ENCODE results near the gene S100A4. TPM values are rescaled to one million over a fixed set of nuclear protein-coding genes. Genes with fewer than 3 reads are reported as not detected.
"Not testable (repeated sequence)": the region's sequence is repeated elsewhere in the genome, so short reads cannot be mapped to it uniquely, and the experiment has no call there.

The S100A4 gene
- total RNA-seq, 1 experiment from 2014 or later, result 384 TPM

GRCh38 chr1:153588033-153588432 is 42.4 kb upstream of the S100A4 start:
- H3K36me3 ChIP-seq (ENCODE audit: control insufficient read depth in 1 of 2, insufficient read depth in 2 of 2, low read length in 2 of 2); RAD21 ChIA-PET (ENCODE audit: low non-redundant PET in 1 of 2, low total read pairs in 2 of 2, uncharacterized antibody in 2 of 2, unreplicated experiment in 2 of 2); H3K4me1 ChIP-seq (ENCODE audit: control insufficient read depth in 1 of 2, insufficient read depth in 2 of 2, low read length in 2 of 2); H4K20me1 ChIP-seq (ENCODE audit: insufficient read depth); DNase-seq (ENCODE audit: low read depth, low spot score); H3K27me3 ChIP-seq (ENCODE audit: insufficient read depth, low read length); intact Hi-C loops (cut with micrococcal nuclease); H2AFZ ChIP-seq (ENCODE audit: low read depth, low read length, poor library complexity, severe bottlenecking); H3K4me3 ChIP-seq (replicated peaks in 1 of 2; ENCODE audit: low read depth in 1 of 2, low read length in 2 of 2); H3K9ac ChIP-seq (ENCODE audit: low read length); H3K27ac ChIP-seq (ENCODE audit: low read depth, low read length); ATAC-seq; H3K79me2 ChIP-seq (ENCODE audit: insufficient read depth, low read length); BruUV-seq (replicated peaks); H3K9me3 ChIP-seq (ENCODE audit: control insufficient read depth in 1 of 2, insufficient read depth in 1 of 2, low read depth in 1 of 2, low read length in 2 of 2); H3K4me2 ChIP-seq (ENCODE audit: low read length); CTCF ChIA-PET; H3K9me2 ChIP-seq (ENCODE audit: insufficient read depth): not testable (repeated sequence)
- POLR2A ChIA-PET, result interaction anchor here (0.8 to 1.1 kb wide), 3 partner anchors 11 to 39 kb away, joined by 3 read pairs; partner anchors contain the start of gene S100A13

DNA sequence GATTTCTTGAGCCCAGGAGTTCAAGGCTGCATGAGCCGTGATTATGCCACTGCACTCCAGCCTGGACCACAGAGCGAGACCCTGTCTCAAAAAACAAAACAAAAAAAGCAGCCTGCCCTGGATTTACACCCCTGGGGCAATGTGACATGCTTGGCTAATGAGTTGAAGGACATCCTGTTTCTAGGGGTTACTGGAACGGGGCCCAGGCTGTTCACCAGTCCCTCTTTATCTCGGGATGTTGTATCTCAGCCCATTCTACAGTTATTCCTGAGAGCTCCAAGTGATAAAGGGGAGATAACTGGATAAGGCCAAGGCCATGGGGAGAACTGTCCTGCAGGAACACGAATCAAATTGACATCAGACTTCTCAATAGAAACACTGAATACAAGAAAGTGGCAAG is 41.7 kb upstream of the S100A4 start:
- no TSS peak for BruUV-seq (replicated peaks)
- Histone ChIP-seq H3K9me3 (ENCODE audit: control insufficient read depth in 1 of 2, insufficient read depth in 1 of 2, low read depth in 1 of 2, low read length in 2 of 2) (no peaks in the 10 kb centered on the region), H3K4me2 (ENCODE audit: low read length) (no peak overlapping the region), H3K27ac (ENCODE audit: low read depth, low read length) (no peak overlapping the region), H3K9ac (ENCODE audit: low read length) (no peak overlapping the region), H3K79me2 (ENCODE audit: insufficient read depth, low read length) (no peaks in the 10 kb centered on the region), H4K20me1 (ENCODE audit: insufficient read depth) (no peaks in the 10 kb centered on the region), H3K36me3 (ENCODE audit: control insufficient read depth in 1 of 2, insufficient read depth in 2 of 2, low read length in 2 of 2) (no peaks in the 10 kb centered on the region), H3K9me2 (ENCODE audit: insufficient read depth) (no peaks in the 10 kb centered on the region), H3K4me3 (replicated peaks in 1 of 2; ENCODE audit: low read depth in 1 of 2, low read length in 2 of 2) (no peak overlapping the region), H2AFZ (ENCODE audit: low read depth, low read length, poor library complexity, severe bottlenecking) (no peak overlapping the region), H3K4me1 (ENCODE audit: control insufficient read depth in 1 of 2, insufficient read depth in 2 of 2, low read length in 2 of 2) (peaks cover 0 to 6% of the 10 kb centered on the region in 2 experiments; a peak in 2 of 4 replicates), H3K27me3 (ENCODE audit: insufficient read depth, low read length) (no peaks in the 10 kb centered on the region)
- no peak for ATAC-seq
- ChIA-PET RAD21 (ENCODE audit: low non-redundant PET in 1 of 2, low total read pairs in 2 of 2, uncharacterized antibody in 2 of 2, unreplicated experiment in 2 of 2) (no interaction called here), CTCF (no interaction called here), POLR2A (no interaction called here)
- no peak for DNase-seq (ENCODE audit: low read depth, low spot score)
- intact Hi-C loops (cut with micrococcal nuclease), result no loop called here
- TF ChIP-seq YY1 (IDR thresholded peaks at IDR 0.05; ENCODE audit: extremely low read depth, insufficient replicate concordance, low read depth, low read length) (no peak), EGR1 (IDR thresholded peaks at IDR 0.05; ENCODE audit: low read depth) (no peak), EZH2phosphoT487 (IDR thresholded peaks at IDR 0.05; ENCODE audit: borderline replicate concordance) (no peak), ELF1 (IDR thresholded peaks at IDR 0.05; ENCODE audit: borderline replicate concordance, low read depth) (no peak), SIN3A (IDR thresholded peaks at IDR 0.05; ENCODE audit: low read depth) (no peak), RAD21 (IDR thresholded peaks at IDR 0.05; ENCODE audit: low read depth) (no peak), JUND (IDR thresholded peaks at IDR 0.05) (no peak), SP1 (IDR thresholded peaks at IDR 0.05; ENCODE audit: low read depth) (no peak), EZH2 (IDR thresholded peaks at IDR 0.05) (no peak), POLR2A (IDR thresholded peaks at IDR 0.05; ENCODE audit: borderline replicate concordance, extremely low read depth, insufficient read depth, insufficient read length) (no peak), CEBPB (IDR thresholded peaks at IDR 0.05; ENCODE audit: low read depth) (no peak), REST (IDR thresholded peaks at IDR 0.05; ENCODE audit: low read depth) (no peak), SRF (IDR thresholded peaks at IDR 0.05; ENCODE audit: low read depth) (no peak), TCF7L2 (IDR thresholded peaks at IDR 0.05; ENCODE audit: borderline replicate concordance, extremely low read depth, insufficient read depth, insufficient read length) (no peak)
- TF ChIP-seq, protein P1, sequence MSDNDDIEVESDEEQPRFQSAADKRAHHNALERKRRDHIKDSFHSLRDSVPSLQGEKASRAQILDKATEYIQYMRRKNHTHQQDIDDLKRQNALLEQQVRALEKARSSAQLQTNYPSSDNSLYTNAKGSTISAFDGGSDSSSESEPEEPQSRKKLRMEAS (IDR thresholded peaks at IDR 0.05), result no peak
- TF ChIP-seq, protein P2, sequence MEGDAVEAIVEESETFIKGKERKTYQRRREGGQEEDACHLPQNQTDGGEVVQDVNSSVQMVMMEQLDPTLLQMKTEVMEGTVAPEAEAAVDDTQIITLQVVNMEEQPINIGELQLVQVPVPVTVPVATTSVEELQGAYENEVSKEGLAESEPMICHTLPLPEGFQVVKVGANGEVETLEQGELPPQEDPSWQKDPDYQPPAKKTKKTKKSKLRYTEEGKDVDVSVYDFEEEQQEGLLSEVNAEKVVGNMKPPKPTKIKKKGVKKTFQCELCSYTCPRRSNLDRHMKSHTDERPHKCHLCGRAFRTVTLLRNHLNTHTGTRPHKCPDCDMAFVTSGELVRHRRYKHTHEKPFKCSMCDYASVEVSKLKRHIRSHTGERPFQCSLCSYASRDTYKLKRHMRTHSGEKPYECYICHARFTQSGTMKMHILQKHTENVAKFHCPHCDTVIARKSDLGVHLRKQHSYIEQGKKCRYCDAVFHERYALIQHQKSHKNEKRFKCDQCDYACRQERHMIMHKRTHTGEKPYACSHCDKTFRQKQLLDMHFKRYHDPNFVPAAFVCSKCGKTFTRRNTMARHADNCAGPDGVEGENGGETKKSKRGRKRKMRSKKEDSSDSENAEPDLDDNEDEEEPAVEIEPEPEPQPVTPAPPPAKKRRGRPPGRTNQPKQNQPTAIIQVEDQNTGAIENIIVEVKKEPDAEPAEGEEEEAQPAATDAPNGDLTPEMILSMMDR (IDR thresholded peaks at IDR 0.05 in 2 of 3, conservative IDR thresholded peaks at IDR 0.05 in 1 of 3; ENCODE audit: borderline replicate concordance in 1 of 3, insufficient read depth in 1 of 3, low read depth in 2 of 3, low read length in 2 of 3), result no peak
